GM21528 (cell line): ENCODE results near the gene LENEP.
A peak's percentile ranks its signal among the peaks of the same experiment; 100 is the strongest.

Source experiments
- ATAC-seq: cut with Tn5 transposase; IDR thresholded peaks from one replicate; pipeline ENCODE4 v1.9.1; 2021; ENCODE audit warnings: mild to moderate bottlenecking, moderate library complexity; ENCODE audit not compliant: unreplicated experiment, low FRiP score

Gene LENEP

GRCh38 chr1:154996966-154997701 lies 3.7 kb downstream of the LENEP start:
- no peak for ATAC-seq

GRCh38 chr1:154998201-154998780 lies 4.9 kb downstream of the LENEP start:
- no peak for ATAC-seq

- no peak for ATAC-seq
Measured at GRCh38 chr1:154998818-154999570, 5.6 kb downstream of the LENEP start.

- no peak for ATAC-seq
Measured at GRCh38 chr1:154999571-155000410, 6.4 kb downstream of the LENEP start.

GRCh38 chr1:155000411-155000725 lies 7.0 kb downstream of the LENEP start:
- no peak for ATAC-seq

GRCh38 chr1:155000726-155001424 lies 7.5 kb downstream of the LENEP start:
- peak; percentile 33 for ATAC-seq

- ATAC-seq = peak; percentile 11
Measured at GRCh38 chr1:155001425-155001674, 8.0 kb downstream of the LENEP start.

- peak; percentile 50 for ATAC-seq
Measured at GRCh38 chr1:155001675-155002463, 8.5 kb downstream of the LENEP start.

- no peak for ATAC-seq
Measured at GRCh38 chr1:155002464-155003226, 9.3 kb downstream of the LENEP start, which contains the start of gene ZBTB7B. TSS of gene ZBTB7B (plus strand) at chr1:155002802. CDS start at chr1:155014661, 11,859 bp downstream.

- no peak for ATAC-seq
Measured at GRCh38 chr1:155003227-155003765, 9.9 kb downstream of the LENEP start.

- no peak for ATAC-seq
Measured at GRCh38 chr1:155003766-155004351, 10.5 kb downstream of the LENEP start.

GRCh38 chr1:155004352-155005075 lies 11.1 kb downstream of the LENEP start:
- no peak for ATAC-seq

GRCh38 chr1:155005076-155006011 lies 12.0 kb downstream of the LENEP start:
- no peak for ATAC-seq

GRCh38 chr1:155006601-155007101 lies 13.3 kb downstream of the LENEP start:
- no peak for ATAC-seq

- ATAC-seq = no peak
Measured at GRCh38 chr1:155007251-155007828, 14.0 kb downstream of the LENEP start.
